HepG2 (cell line): ENCODE results near the gene AGT. TPM values are rescaled to one million over a fixed set of nuclear protein-coding genes. Genes with fewer than 3 reads are reported as not detected.

Source experiments
- ADNP ChIP-seq: sonication (generic); formaldehyde crosslinking; IDR thresholded peaks from 2 replicates; pipeline ENCODE4 v1.4.0; 2020; ENCODE audit warnings: missing genetic modification reagents
- CCAR2 ChIP-seq: fragments of 200-400 bp; formaldehyde crosslinking; optimal IDR thresholded peaks from 2 replicates; pipeline ENCODE3; 2018; ENCODE audit warnings: low read depth, mild to moderate bottlenecking, low read length, moderate library complexity
- DRAP1 ChIP-seq: IDR thresholded peaks from 2 replicates; pipeline ENCODE4 v1.6.1; 2016; ENCODE audit warnings: missing genetic modification reagents, missing compliant biosample characterization
- EEA1 ChIP-seq: sonication (generic); formaldehyde crosslinking; IDR thresholded peaks from 2 replicates; pipeline ENCODE4 v1.5.1; 2020; ENCODE audit warnings: mild to moderate bottlenecking, missing genetic modification reagents, borderline replicate concordance
- JUND ChIP-seq: sonication (generic); formaldehyde crosslinking; IDR thresholded peaks from 2 replicates; pipeline ENCODE4 v1.8.0; 2022; ENCODE audit warnings: mild to moderate bottlenecking, missing genetic modification reagents
- KAT2B ChIP-seq: fragments of 150-350 bp; IDR thresholded peaks from 2 replicates; pipeline ENCODE4 v1.6.1; 2014; ENCODE audit warnings: low read depth, low read length, borderline replicate concordance
- KLF12 ChIP-seq: sonication (generic); formaldehyde crosslinking; IDR thresholded peaks from 2 replicates; pipeline ENCODE4 v1.4.0; 2020; ENCODE audit warnings: missing genetic modification reagents, borderline replicate concordance
- KLF16 ChIP-seq, 2 experiments: sonication (generic) in 1 of 2; formaldehyde crosslinking in 1 of 2; IDR thresholded peaks; 2 replicates each; pipeline versions ENCODE4 v1.6.1 to v1.8.0; 2016 to 2023; ENCODE audit warnings: missing genetic modification reagents in 2 of 2, missing compliant biosample characterization in 1 of 2
- LBX2 ChIP-seq: sonication (generic); formaldehyde crosslinking; IDR thresholded peaks from 2 replicates; pipeline ENCODE4 v1.5.0; 2020; ENCODE audit warnings: missing genetic modification reagents, mild to moderate bottlenecking, borderline replicate concordance
- MAZ ChIP-seq, 2 experiments: sonication (generic) in 1 of 2; formaldehyde crosslinking in 1 of 2; IDR thresholded peaks; 2 replicates each; pipeline versions ENCODE4 v1.5.0 to v1.6.1; 2012 to 2020; ENCODE audit warnings: low read depth in 2 of 2, mild to moderate bottlenecking in 2 of 2, borderline replicate concordance in 1 of 2, improper control_type of control experiment in 1 of 2, low read length in 1 of 2, missing genetic modification reagents in 1 of 2, moderate library complexity in 1 of 2
- RBFOX2 ChIP-seq: fragments of 200-400 bp; formaldehyde crosslinking; IDR thresholded peaks from 2 replicates; pipeline ENCODE4 v1.6.1; 2017; ENCODE audit warnings: low read depth, mild to moderate bottlenecking, low read length
- SALL2 ChIP-seq: sonication (generic); formaldehyde crosslinking; IDR thresholded peaks from 2 replicates; pipeline ENCODE4 v1.8.1; 2023; ENCODE audit warnings: mild to moderate bottlenecking, missing genetic modification reagents, inconsistent platforms
- THAP8 ChIP-seq: sonication (generic); formaldehyde crosslinking; IDR thresholded peaks from 2 replicates; pipeline ENCODE4 v1.5.1; 2020; ENCODE audit warnings: missing genetic modification reagents, mild to moderate bottlenecking, borderline replicate concordance
- WIZ ChIP-seq: sonication (generic); formaldehyde crosslinking; IDR thresholded peaks from 2 replicates; pipeline ENCODE4 v1.5.1; 2020; ENCODE audit warnings: mild to moderate bottlenecking, missing genetic modification reagents
- ZBTB43 ChIP-seq: sonication (generic); formaldehyde crosslinking; conservative IDR thresholded peaks from 2 replicates; pipeline ENCODE4 v1.4.0; 2020; ENCODE audit warnings: missing genetic modification reagents
- ZBTB49 ChIP-seq: sonication (generic); formaldehyde crosslinking; IDR thresholded peaks from 2 replicates; pipeline ENCODE4 v1.4.0; 2020; ENCODE audit warnings: missing genetic modification reagents, borderline replicate concordance
- ZFP36L2 ChIP-seq: sonication (generic); formaldehyde crosslinking; IDR thresholded peaks from 2 replicates; pipeline ENCODE4 v1.4.0; 2020; ENCODE audit warnings: missing genetic modification reagents
- ZNF263 ChIP-seq: sonication (generic); formaldehyde crosslinking; IDR thresholded peaks from 2 replicates; pipeline ENCODE4 v1.4.0; 2020; ENCODE audit warnings: missing genetic modification reagents
- ZNF550 ChIP-seq: sonication (generic); formaldehyde crosslinking; IDR thresholded peaks from 2 replicates; pipeline ENCODE4 v1.4.0; 2020; ENCODE audit warnings: mild to moderate bottlenecking, missing genetic modification reagents, borderline replicate concordance
- ZNF747 ChIP-seq: sonication (generic); formaldehyde crosslinking; IDR thresholded peaks from 2 replicates; pipeline ENCODE4 v1.8.1; 2023; ENCODE audit warnings: missing genetic modification reagents, mild to moderate bottlenecking, borderline replicate concordance
- ZSCAN9 ChIP-seq: IDR thresholded peaks from 2 replicates; pipeline ENCODE4 v1.6.1; 2016; ENCODE audit warnings: borderline replicate concordance
- polyA plus RNA-seq, 8 experiments: library from polyadenylated mRNA; depleted of rRNA in 3 of 8; stranded (reverse) in 7 of 8; unstranded in 1 of 8; fragments of >200 nt; fragmentation: Illumina TruSeq in 4 of 8; extraction: Trizol in 4 of 8; gene quantifications; 2 replicates each; pipeline versions ENCODE4 v1.2.1 to v1.2.3, GENCODE V29; 2011 to 2016; ENCODE audit warnings: low read depth in 4 of 8, missing spikeins in 1 of 8, mixed read lengths in 1 of 8; ENCODE audit not compliant: insufficient read depth in 1 of 8
- total RNA-seq, 5 experiments: library from RNA; depleted of rRNA; stranded (reverse); fragments of >200 nt; fragmentation: Illumina TruSeq; extraction: Trizol; gene quantifications; 2 replicates each; pipeline ENCODE4 v1.2.3, GENCODE V29; 2016; ENCODE audit warnings: low read depth in 1 of 5

AGT gene
- total and polyA plus RNA-seq, 2 of the 13 experiments (the other 11 are each of a cell fraction or from before 2014, with no cell fraction given) = 892 to 2,071 TPM

- TF ChIP-seq DRAP1 (CRISPR knock-in tag) (peak; percentile 44), LBX2 (CRISPR knock-in tag) (no peak), ADNP (0 out of 2 replicates have a peak, but pooled peaks have one; percentile 11), EEA1 (peak; percentile 42; the same call in 1 of the 2 replicates), THAP8 (CRISPR knock-in tag) (no peak), KLF12 (peak; percentile 63; the same call in 1 of the 2 replicates), ZSCAN9 (CRISPR knock-in tag) (peak; percentile 97), KLF16 (CRISPR knock-in tag; IDR thresholded peaks at IDR 0.05) (peak; percentile 69 to 97; a peak in 2 of 4 replicates), KAT2B (no peak), JUND (CRISPR knock-in tag) (peak; percentile 85; the same call in 1 of the 2 replicates), WIZ (CRISPR knock-in tag) (peak; percentile 75; the same call in 1 of the 2 replicates), CCAR2 (no peak), MAZ (IDR thresholded peaks at IDR 0.05; ENCODE audit: borderline replicate concordance, low read depth, low read length) (peak; percentile 48; the same call in 1 of the 2 replicates), MAZ (CRISPR knock-in tag; IDR thresholded peaks at IDR 0.05; ENCODE audit: low read depth) (peak; percentile 82), ZNF747 (CRISPR knock-in tag) (peak; percentile 76; the same call in 1 of the 2 replicates), ZNF263 (CRISPR knock-in tag) (peak; percentile 72), ZNF550 (CRISPR knock-in tag) (no peak), RBFOX2 (peak; percentile 9; the same call in 1 of the 2 replicates), ZFP36L2 (no peak), SALL2 (peak; percentile 88), ZBTB49 (CRISPR knock-in tag) (no peak), ZBTB43 (CRISPR knock-in tag) (no peak; the same call in 1 of the 2 replicates)
Measured at GRCh38 chr1:230708631-230709580, 5.0 kb downstream of the AGT start (continued).
